ENCODE data around the gene TOR1AIP2.
"Not testable (repeated sequence)": the region's sequence is repeated elsewhere in the genome, so short reads cannot be mapped to it uniquely, and the experiment has no call there.

DNA sequence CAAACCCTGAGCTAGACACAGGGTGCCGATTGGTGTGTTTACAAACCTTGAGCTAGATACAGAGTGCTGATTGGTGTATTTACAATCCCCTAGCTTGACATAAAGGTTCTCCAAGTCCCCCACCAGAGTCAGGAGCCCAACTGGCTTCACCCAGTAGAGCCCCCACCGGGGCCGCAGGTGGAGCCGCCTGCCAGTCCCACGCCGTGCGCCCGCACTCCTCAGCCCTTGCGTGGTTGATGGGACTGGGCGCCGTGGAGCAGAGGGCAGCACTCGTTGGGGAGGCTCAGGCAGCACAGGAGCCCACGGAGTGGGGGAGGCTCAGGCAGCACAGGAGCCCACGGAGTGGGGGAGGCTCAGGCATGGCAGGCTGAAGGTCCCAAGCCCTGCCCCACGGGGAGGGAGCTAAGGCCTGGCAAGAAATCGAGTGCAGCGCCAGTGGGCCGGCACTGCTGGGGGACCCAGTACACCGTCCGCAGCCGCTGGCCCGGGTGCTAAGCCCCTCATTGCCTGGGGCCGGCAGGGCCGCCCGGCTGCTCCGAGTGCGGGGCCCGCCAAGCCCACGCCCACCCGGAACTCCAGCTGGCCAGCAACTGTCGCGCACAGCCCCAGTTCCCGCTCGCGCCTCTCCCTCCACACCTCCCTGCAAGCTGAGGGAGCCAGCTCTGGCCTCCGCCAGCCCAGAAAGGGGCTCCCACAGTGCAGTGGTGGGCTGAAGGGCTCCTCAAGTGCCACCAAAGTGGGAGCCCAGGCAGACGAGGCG lies 40.7 kb downstream of the TOR1AIP2 start:
- TF ChIP-seq ARNTL (CRISPR knock-in tag; IDR thresholded peaks at IDR 0.05; ENCODE audit: borderline replicate concordance, low read depth); SNAI2 (CRISPR knock-in tag; IDR thresholded peaks at IDR 0.05); ISL1 (CRISPR knock-in tag; IDR thresholded peaks at IDR 0.05); ZFP30 (CRISPR knock-in tag; IDR thresholded peaks at IDR 0.05): not testable (repeated sequence)

Data from SK-N-SH treated with all-trans-retinoic acid at 6 μM for 48 hours (cell line).